NOMO-1 (cell line): ENCODE data around the gene KISS1.
"Not testable (repeated sequence)": the region's sequence is repeated elsewhere in the genome, so short reads cannot be mapped to it uniquely, and the experiment has no call there.

Experiments used
- DNase-seq, 2 experiments: peaks; one replicate each; lab custom pipeline; 2025; ENCODE audit not compliant: unreplicated experiment in 2 of 2; lab: John Stamatoyannopoulos, UW

The KISS1 gene, protein sequence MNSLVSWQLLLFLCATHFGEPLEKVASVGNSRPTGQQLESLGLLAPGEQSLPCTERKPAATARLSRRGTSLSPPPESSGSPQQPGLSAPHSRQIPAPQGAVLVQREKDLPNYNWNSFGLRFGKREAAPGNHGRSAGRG

DNA sequence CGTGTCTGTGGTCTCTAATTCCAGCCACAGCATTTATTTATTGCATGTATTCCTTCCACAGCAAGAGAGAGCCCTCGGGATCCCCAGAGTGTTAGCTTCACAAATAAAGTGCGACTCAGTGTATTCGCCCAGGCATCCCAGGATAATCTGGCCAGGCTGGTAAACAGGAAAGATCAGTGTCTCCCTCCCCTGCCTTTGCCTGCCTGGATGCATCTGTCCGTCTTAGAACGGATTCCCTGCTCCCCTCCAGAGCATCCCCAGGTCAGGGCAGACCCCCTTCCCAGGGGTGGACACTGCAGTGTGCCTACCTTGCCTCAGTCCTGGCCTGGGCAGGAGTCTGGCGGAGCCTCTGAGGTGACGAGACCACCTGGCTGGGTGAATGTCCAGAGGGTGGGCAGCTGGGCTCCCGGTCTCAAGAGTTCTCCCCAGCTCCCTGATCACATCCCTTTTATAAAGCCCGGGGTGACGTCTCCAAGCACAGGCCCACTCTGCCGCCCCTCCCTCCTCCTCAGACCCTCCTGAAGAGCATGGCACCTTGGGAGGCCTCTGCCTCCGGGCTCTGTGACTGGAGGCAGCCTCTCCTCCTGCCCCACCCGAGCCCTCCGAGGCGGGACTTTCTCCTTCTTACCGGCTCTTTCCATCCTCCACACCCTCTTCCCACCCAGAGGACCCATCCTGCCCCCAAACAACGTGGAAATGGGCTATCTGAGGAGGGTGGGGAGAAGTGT lies at the start of gene KISS1:
KISS1 (minus strand) TSS at position 424 of the 728 bp plus-strand sequence. CDS start 3,615 bp downstream, outside the sequence.
- no peak for DNase-seq

DNA sequence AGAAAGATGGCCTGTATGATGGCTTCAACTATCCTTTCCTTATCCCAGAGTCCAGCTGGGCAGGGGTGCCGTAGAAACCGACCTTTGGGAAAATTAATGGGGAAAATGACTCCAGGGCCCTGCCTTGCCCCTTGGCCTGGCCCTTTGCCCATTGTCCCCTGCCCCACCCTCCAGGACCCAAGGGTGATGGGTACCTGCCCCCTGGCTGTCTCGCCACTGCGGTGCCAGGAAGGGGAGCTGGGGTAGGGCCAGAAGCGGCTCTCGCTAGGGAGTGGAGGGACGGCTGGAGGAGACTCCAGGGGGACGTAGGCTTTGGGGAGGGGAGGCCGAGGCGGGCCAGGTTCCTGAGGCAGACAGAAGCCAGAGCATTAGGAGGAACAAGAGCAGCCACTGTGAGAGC lies 46.6 kb upstream of the KISS1 start:
- DNase-seq: no peak

DNA sequence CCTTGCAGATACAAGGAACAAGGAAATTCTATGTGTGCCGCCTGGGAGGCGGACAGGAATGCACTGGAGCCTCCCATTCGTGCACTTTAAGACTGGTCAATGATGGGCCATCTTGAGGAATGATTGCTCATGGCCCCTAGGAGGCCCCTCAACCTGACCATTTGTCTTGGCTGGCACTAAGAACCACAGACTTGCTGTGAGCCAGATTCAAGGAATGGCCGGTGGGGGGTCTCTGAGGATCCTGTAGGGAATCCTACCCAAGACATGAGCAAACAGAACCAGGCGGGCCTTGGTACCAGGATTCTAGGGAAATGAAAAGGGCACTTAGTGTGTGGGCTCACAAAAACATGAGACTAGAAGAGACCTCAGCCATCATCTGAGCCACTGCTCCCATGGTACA lies 45.6 kb upstream of the KISS1 start:
- no peak for DNase-seq

DNA sequence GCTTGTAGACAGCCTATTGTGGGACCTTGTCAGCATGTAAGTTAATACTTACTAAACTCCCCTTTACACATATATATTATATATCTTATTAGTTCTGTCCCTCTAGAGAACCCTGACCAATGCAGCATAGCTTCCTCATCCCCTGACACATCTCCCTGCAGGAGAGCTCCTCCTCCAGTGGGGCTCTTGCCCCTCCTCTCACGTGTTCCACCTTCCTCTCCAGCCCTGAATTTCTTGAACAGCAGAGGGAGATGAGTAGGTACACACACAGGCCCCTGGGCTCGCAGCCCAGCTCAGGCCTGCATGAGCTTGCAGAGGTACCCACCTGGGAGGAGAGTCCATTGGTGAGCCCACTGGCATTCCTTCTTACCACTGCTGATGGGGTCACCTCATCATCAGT lies 44.8 kb upstream of the KISS1 start:
- DNase-seq: peak in 1 of 2 experiments; percentile 19

DNA sequence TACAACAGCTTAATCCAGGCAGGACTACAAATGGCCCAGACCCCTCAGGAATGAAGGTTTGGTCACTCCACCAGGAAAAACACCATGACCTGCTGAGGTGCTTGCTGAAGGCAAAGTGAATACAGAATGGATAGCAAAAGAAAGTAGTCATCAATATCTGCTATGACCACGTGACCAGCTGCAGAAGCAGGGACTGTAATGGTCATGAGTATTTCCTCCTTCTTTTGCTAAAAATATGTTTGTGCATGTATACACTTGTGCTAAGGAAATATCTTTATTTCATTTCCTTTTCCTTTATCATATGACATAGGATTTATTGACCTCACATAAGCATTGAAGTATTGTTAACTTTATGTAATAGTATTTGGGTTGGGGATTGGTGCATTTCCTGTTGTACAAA lies 43.9 kb upstream of the KISS1 start:
- no peak for DNase-seq

DNA sequence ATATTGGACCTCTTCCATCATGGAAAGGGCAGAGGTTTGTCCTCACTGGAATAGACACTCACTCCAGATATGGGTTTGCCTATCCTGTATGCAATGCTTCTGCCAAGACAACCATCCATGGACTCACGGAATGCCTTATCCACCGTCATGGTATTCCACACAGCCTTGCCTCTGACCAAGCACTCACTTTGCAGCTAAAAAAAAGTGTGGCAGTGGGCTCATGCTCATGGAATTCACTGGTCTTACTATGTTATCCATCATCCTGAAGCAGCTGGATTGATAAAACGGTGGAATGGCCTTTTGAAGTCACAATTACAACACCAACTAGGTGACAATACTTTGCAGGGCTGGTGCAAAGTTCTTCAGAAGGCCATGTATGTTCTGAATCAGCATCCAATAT lies 43.1 kb upstream of the KISS1 start:
- DNase-seq: not testable (repeated sequence)

DNA sequence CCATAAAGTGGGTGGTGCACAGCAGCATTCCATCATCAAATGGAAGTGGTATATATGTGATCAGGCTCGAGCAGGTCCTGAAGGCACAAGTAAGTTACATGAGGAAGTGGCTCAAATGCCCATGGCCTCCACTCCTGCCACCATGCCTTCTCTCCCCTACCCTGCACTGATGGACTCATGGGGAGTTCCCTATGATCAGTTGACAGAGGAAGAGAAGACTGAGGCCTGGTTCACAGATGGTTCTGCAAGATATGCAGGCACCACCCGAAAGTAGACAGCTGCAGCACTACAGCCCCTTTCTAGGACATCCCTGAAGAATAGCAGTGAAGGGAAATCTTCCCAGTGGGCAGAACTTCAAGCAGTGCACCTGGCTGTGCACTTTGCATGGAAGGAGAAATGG lies 42.2 kb upstream of the KISS1 start:
- DNase-seq: not testable (repeated sequence)

DNA sequence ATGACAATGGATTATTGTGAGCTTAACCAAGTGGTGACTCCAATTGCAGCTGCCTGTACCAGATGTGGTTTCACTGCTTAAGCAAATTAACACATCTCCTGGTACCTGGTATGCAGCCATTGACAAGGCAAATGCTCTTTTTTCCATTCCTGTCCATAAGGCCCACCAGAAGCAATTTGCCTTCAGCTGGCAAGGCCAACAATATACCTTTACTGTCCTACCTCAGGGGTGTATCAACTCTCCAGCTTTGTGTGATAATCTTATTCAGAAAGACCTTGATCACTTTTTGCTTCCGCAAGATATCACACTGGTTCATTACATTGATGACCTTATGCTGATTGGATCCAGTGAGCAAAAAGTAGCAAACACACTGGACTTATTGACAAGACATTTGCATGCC lies 41.2 kb upstream of the KISS1 start:
- DNase-seq: not testable (repeated sequence)

DNA sequence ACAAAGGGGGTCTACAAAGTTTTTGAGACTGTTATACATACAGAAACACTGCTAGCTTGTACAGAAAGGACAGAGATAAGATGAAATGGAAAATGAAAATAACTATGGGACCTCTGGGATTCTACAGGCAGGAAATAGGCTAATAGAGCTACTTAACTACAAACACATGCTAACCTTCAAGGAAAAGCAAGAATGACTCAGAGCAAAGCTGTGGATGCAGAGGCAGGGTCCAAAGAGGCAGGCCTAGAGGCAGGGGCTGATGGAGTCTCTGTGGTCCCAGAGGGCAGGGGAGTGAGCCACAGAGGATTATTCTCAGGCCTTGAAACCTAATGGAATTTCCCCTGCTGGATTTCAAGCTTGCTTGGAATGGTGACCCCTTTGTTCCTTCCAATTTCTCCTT lies 36.2 kb upstream of the KISS1 start:
- no peak for DNase-seq

DNA sequence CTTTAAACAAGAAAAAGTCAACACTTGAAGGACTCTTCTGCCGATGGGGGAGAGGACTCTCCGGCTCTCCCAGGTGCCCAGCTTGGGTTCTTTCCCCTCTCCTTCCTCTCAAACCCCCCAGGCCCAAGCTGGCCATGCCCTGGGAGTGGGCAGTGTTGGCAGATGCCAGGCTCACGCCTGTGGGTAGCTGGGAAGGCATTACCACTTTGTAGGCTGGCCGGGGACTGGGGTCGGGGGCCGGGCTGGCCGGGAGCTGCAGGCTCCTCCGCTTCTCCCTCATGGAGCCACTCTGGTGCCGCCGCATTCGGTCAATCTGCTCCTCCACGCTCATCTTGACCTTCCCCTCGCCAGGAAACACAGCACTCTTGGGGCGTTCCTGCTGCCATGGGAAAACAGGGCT lies 33.9 kb upstream of the KISS1 start:
- no peak for DNase-seq

DNA sequence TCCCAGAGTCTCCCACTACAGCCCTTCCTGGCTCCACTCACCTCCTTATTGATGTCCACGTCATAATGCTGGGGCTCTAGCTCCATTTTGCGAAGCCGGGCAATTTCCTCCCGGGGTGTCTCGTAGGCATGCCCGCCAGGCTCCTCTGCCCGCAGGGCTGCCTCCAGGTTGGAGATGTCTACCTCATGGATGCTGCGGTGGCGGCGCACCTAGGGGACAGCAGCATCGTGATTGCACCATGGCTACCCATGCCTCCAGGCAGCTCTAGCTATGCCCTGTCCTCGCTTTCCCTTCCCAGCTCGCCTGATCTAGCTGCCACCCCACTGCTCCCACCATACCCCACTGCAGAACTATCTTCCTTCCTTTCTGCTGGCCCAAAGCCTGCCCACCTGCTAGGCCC lies 32.6 kb upstream of the KISS1 start:
- no peak for DNase-seq

DNA sequence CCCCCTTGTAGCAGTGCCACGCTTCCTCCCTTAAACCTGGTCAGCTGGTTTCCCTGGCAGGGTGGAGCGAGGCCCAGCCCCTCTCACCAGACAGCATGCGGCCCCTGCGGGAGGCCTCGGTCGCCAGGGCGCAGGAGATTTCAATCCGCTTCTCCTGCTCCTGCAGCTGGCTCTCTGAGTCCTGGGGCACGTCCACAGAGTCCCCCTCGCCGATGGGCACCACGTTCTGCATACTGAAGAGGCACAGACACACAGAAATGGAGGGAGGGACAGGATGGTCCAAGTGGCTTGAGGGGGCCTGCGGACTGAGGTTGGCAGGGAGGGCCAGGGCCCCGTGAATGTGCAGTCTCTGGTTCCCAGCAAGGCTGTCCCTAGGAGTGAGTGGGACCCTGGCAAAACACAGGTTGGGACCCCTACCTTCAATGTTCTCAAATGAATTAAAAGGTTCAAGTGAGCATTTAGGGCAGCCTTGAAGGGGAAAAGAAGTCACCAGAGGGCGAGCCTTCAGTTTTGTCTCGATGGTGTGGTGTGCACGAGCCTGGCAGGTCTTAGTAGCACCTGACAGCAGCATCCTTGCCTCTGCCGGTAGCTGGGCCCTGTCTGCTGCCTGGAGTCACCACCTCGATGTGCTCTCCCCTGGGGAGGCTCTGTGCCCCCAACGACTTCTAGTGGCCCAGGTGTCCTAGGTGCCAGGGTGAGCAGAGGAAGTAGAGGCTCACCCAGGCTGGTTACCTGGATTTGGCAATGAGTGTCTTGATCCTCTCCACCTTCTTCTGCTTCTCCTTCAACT lies 31.9 kb upstream of the KISS1 start:
- DNase-seq: no peak

DNA sequence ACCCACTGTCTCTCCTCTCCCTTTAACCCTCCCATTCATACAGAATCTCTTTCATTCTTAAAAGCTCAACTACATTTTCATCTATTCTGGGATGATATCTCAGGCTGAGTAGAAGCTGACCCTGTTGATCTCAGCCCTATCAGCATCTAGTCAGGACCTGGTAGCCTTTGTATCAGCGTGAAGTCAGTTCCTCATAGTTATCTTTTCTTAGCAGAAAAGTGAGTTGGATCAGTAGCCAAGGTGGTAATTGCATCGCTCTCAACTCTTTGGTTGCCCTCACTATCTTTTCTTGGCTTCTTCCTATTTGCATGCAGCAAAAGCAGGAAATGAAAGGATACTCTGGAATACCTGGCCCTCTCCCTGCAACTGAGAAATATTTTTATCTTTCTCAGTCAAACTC lies 31.1 kb upstream of the KISS1 start:
- no peak for DNase-seq

DNA sequence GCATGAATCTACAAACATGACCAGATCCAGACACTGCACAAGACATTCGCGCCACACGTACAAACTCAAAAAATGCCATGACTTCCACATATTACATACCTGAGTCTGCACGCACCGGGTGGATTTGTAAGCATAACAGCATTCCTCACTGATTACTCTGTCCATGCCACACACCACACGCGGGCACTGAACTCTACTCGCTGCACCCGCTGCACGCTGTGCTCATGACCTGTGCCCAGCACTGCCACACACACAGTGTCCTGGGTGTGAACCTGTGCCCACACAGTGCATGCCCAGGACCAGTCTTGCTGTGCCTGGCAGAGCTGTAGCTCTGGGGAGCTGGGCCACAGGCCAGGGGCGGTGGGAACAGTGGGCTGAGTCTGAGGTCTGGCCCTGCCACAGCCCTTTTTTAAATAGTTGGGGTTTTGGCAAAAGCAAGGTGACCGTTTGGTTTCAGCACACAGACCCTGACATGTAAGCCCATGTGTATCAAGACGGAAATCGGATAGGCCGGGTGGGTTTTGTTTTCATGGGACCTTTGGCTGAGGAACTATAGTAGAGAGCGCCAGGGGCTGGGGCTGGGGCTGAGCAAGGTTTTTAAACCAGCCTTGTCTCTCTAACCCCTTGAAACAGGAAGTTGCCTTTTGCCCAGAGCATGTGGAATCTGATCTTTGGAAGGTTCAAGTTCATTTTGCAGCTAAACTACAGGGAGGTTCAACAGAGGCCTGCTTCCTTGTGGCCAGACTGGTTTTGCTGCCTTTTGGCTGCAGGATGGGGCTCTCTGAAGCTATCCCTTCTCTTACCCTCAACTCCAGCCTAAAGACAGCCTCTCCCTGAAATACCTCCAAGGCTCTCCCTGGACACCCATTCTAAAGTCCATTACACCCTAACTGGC lies 29.8 kb upstream of the KISS1 start:
- DNase-seq: peak; percentile 54 to 55

DNA sequence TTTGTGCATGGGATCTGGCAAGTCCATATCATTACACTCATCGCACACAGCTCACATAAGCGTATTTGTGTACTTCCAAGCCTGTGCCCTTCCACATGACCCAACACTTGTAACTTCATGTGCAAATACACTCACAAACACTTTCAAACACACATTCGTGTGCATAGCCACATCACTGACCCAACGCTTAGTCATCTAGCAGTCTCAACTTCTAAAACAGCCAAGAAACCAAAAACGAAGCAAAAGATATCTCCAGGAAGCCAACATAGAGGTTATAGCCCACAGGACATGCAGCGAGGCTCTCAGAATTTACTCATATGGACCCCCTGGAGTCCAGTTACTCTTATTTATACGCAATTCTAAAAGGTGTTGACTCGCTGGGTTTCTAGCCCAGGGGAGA lies 28.4 kb upstream of the KISS1 start:
- no peak for DNase-seq

DNA sequence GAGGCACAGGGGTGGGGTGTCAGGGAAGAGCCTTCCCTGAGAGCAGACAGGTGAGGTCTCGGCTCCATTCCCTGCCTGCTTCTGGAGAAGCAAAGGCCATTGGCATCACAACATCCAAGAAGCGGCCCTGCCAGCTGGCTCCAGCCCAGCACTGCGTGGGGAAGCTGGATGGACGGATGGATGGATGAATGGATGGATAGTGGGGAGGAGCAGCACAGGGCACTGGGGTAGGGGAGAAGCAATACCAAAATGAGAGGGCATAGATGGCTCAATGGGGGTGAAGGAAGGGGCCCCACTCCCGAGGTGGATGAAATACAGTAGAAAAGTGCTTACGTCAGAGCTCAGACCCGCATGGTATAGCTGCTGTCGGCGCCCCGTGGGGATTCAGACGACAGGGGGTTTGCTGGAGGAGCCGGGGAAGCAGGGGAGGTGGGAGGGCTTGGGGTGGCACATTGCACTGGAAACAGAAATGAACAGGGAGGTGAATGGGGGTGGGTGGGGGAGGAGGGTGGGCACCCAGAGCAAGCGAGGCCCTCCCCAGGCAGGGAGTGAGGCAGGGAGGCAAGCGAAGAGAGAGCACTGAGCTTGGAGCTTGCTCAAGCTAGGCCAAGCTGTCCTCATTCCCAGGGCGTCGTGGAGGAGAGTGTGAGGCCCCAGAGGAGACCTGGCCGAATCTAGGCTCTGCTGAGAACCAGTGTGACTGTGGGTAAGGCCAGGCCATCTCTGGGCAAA lies 27.0 kb upstream of the KISS1 start:
- DNase-seq: no peak

DNA sequence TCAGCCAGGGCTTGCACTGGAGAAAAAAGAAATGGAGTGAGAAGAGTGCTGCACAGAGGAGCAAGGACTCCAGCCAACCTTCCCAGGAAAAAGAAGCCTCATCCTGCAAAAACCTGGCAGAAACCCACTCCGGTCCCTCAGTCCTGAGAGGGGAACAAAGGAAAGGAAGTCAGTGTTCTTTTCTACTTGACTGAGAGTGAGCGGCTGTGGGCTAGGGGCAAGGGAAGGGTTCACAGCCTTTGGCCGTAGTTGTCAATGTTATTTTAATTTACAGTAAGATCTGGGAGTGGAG lies 26.4 kb upstream of the KISS1 start:
- DNase-seq: no peak

DNA sequence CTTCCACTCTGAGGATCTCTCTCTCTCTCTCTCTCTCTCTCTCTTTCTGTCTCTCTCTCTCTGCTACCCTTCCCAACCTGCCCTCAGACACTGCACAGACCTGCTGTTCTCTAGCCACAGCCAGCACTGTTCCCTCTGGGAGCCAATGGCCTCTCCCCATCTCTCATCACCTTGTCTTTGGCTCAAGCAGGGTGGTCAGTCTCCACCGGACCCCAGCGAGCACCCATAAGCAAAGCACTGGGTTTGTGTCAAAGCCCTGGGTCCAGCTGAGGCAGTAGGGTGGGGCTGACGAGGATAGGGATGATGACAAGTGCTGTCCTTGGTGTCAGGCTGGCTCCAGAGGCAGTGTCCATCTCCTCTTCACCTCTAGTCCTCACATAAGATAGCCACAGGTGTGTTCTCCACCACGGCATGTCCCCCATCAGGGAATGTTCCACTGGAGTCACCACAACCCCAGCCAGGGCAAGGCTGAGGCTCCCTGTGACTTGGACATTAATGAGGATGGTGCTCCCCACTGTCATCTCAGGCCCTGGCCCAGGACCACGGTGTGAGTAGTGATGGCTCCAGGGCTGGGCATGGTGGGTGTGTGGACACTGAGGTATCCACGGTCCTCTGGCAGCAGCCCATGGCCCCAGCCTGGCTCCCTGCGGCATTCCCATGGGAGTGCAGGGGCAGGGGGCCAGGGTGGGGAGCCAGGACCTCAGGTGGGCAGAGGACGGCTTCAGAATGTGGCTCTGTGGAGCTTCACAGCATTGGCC lies 25.9 kb upstream of the KISS1 start:
- no peak for DNase-seq

DNA sequence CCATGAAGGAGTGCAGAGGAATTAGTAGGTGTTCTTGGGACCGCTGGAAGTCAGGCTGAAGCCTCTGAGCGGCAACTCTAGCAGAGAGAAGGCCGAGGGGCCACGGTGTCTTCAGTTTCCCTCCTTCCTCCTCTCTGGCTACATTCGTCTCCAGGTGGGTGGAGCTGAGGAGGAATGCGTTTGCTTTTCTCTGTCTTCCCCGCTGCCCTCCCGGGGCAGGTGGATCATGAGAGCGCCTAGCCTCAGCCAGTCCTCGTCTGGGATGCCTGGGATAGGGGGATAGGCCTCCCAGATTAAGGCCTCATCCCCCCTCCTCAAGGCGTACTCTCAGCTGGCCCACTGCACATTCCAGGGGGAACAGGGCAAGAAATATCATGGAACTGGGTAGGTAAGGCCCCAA lies 25.0 kb upstream of the KISS1 start:
- DNase-seq: no peak
